Pancreas (tissue), 10 donors: ENCODE data around the gene NECTIN1. TPM values are rescaled to one million over a fixed set of nuclear protein-coding genes. Genes with fewer than 3 reads are reported as not detected.

Source experiments
- ATAC-seq, 4 donors: fragments of 200-7000 bp; cut with Tn5 transposase; one replicate each; pipeline versions ENCODE4 v1.8.0 to v1.9.1; 2020; ENCODE audit warnings: mild to moderate bottlenecking in 4 of 4, moderate library complexity in 4 of 4
- DNase-seq, 6 donors: peaks; one replicate each; pipeline ENCODE4 v3.0.0-alpha.2; 2020
- FAIRE-seq: peaks from 2 replicates; lab custom pipeline; 2012; peaks lifted over from hg19 to GRCh38; lab: Jason Lieb, UNC
- H3K27ac ChIP-seq, 4 donors: fragments of 200-600 bp; sonication (generic); 1 replicate in 3 of 4; 2 replicates in 1 of 4; pipeline versions ENCODE4 v1.5.0 to v1.8.0; 2020
- H3K27me3 ChIP-seq, 4 donors: fragments of 200-600 bp; one replicate each; pipeline ENCODE4 v1.8.0; 2021
- H3K36me3 ChIP-seq, 3 donors: fragments of 200-600 bp; sonication (generic) in 1 of 3; one replicate each; pipeline versions ENCODE4 v1.5.0 to v1.8.0; 2020 to 2021
- H3K4me1 ChIP-seq, 3 donors: fragments of 200-600 bp; one replicate each; pipeline ENCODE4 v1.8.0; 2021
- H3K4me3 ChIP-seq, 4 donors: fragments of 200-600 bp; sonication (generic) in 2 of 4; one replicate each; pipeline versions ENCODE4 v1.5.0 to v1.8.0; 2020 to 2021
- H3K9me3 ChIP-seq, 4 donors: fragments of 200-600 bp; one replicate each; pipeline ENCODE4 v1.8.0; 2021
- whole genome bisulfite sequencing, 2 donors: extraction: QIAGEN DNeasy Blood & Tissue Kit; methylation state at CpG; one replicate each; pipeline ENCODE4 v1.1.7; 2013; 5-methylcytosine and 5-hydroxymethylcytosine counted together
- intact Hi-C, 3 donors: fragments of 100-400 bp; cut with DNase I; formaldehyde crosslinking; loops; one replicate each; pipeline versions ENCODE4 v1.11.1 to v1.14.2; 2022
- polyA plus RNA-seq, 2 donors: library from polyadenylated mRNA; stranded (reverse); fragments of 200-250 nt; gene quantifications; one replicate each; pipeline ENCODE4 v1.2.3, GENCODE V29; 2013
- total RNA-seq, 6 donors: library from RNA; stranded (reverse); fragmentation: NEBNext Ultra II Directional in 4 of 6; extraction: Animal tissue kit (Norgen Biotek cat#: 25700) in 4 of 6; gene quantifications; one replicate each; pipeline versions ENCODE4 v1.2.1 to v1.2.4, GENCODE V29; 2021 to 2023
- TF ChIP-seq, protein P1 (sequence below), 4 donors: fragments of 200-600 bp; sonication (generic) in 3 of 4; IDR thresholded peaks; one replicate each; pipeline versions ENCODE4 v1.5.0 to v1.8.0; 2021; ENCODE audit warnings: antibody characterized with exemption in 4 of 4
- donor health status: healthy with polysubstance abuse.
- donor health status: DM: no; HTN: no; CAD: no; lungs with moderate emphysema.
- donor health status: DM: no; HTN: no; CAD: no.
- donor health status: control.
- donor health status: control.
- donor health status: Bipolar disorder and iron deficiency.
- donor health status: DM: yes; HTN: yes; CAD: no.
- donor health status: DM: no; HTN: no; CAD: no.
- donor health status: DM: no; HTN: no; CAD: no.
- donor health status: DM: yes; HTN: yes; CAD: no.

The NECTIN1 gene
- total and polyA plus RNA-seq, 8 donors, result 7.9 to 24.7 (median 19.0) TPM

DNA sequence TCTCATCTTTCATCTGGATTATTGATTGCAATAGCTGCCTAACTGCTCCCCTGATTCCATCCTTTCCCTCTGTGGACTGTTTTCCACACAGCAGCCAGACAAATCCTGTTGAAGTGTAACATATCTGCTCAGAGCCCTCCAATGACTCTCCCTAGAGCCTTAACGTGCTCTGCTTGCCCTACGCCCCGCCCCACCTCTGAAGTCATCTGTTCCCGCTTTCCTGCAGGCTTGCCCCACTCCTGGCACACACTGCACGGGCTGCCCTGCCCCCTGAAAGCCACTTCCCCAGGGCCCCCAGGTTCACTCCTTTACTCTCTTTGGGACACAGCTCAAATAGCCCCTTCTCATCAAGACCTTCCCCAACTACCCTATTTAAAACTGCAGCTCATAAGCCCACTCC is 59.5 kb downstream of the NECTIN1 start:
- Histone ChIP-seq H3K9me3 (no peaks in the 10 kb centered on the region), H3K4me1 (no peaks in the 10 kb centered on the region), H3K27ac (no peak overlapping the region), H3K27me3 (no peaks in the 10 kb centered on the region), H3K36me3 (peaks cover 0 to under 1% (median 0%) of the 10 kb centered on the region in 3 donors), H3K4me3 (no peak overlapping the region)
- FAIRE-seq (no peak), DNase-seq (no peak), ATAC-seq (no peak)
- 81 to 88% methylated on average over 5 of the region's 5 CpGs for WGBS, 2 donors
- TF ChIP-seq, protein P1, sequence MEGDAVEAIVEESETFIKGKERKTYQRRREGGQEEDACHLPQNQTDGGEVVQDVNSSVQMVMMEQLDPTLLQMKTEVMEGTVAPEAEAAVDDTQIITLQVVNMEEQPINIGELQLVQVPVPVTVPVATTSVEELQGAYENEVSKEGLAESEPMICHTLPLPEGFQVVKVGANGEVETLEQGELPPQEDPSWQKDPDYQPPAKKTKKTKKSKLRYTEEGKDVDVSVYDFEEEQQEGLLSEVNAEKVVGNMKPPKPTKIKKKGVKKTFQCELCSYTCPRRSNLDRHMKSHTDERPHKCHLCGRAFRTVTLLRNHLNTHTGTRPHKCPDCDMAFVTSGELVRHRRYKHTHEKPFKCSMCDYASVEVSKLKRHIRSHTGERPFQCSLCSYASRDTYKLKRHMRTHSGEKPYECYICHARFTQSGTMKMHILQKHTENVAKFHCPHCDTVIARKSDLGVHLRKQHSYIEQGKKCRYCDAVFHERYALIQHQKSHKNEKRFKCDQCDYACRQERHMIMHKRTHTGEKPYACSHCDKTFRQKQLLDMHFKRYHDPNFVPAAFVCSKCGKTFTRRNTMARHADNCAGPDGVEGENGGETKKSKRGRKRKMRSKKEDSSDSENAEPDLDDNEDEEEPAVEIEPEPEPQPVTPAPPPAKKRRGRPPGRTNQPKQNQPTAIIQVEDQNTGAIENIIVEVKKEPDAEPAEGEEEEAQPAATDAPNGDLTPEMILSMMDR (IDR thresholded peaks at IDR 0.05), result no peak
- intact Hi-C loops, result loop anchor here in 2 of 3 donors (5.0 to 10.0 kb wide), 2 partner anchors 345 to 438 kb away; no protein-coding TSS in a partner anchor

- intact Hi-C loops, result loop anchor here in 2 of 3 donors (5.0 to 10.0 kb wide), 2 partner anchors 346 to 439 kb away; no protein-coding TSS in a partner anchor
- no peak for FAIRE-seq
Observed at GRCh38 chr11:119668676-119669075, 60.3 kb downstream of the NECTIN1 start.

DNA sequence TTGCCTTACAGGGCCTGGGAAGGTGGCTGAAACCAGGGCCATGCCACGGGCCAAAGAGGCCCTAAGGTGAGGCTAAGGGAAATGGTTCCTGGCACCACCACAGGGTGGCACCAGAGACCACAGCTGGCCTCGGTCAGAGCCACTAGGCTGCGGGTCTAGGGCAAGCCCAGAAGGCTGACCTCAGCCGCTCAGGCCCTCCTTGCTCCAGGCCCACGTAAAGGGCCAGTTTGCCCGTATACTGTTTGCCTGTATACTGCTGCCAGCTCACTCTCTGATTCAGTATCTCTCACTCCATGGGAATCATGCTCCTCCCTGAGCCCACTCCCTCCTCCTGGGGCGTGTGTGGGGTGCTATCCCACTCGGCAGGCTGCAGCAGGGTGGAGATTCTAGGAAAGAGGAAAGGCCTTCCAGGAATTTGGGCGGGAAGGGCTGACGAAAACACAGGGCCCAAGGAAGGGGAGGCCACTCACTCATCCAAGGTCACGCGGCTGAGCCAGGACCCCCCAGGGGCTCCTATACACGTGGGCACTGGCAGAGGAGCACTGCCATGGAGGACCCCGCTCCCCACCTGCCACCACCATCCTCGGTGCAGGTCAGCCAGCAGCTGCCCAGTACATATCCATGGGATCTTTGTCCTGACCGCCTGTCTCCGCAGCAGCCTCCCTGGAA is 62.4 kb downstream of the NECTIN1 start:
- WGBS, 2 donors, result 47 to 48% methylated on average over 16 to 17 of the region's 17 CpGs
- DNase-seq (peak; percentile 70 to 93 (median 86)), FAIRE-seq (no peak), ATAC-seq (peak; percentile 80 to 93 (median 86))
- H3K36me3 ChIP-seq, result no peaks in the 10 kb centered on the region
- intact Hi-C loops, result loop anchor here in 2 of 3 donors (5.0 to 10.0 kb wide), 2 partner anchors 348 to 441 kb away; no protein-coding TSS in a partner anchor
- no peak overlapping the region for H3K4me3 ChIP-seq
- H3K4me1 ChIP-seq, result peaks cover 0 to 8% (median 4%) of the 10 kb centered on the region in 3 donors
- H3K9me3 ChIP-seq, result no peaks in the 10 kb centered on the region
- no peaks in the 10 kb centered on the region for H3K27me3 ChIP-seq
- TF ChIP-seq, protein P1 (IDR thresholded peaks at IDR 0.05), result peak; percentile 86 to 94 (median 92)
- no peak overlapping the region for H3K27ac ChIP-seq

More at GRCh38 chr11:119668676-119669075, 60.3 kb downstream of the NECTIN1 start:
- Histone ChIP-seq H3K27me3 (no peaks in the 10 kb centered on the region), H3K36me3 (no peaks in the 10 kb centered on the region), H3K9me3 (no peaks in the 10 kb centered on the region), H3K4me1 (peaks cover 0 to 3% (median 1%) of the 10 kb centered on the region in 3 donors), H3K27ac (no peak overlapping the region), H3K4me3 (no peak overlapping the region)
- 79 to 82% methylated on average over 1 of the region's 1 CpG for WGBS, 2 donors
- no peak for ATAC-seq
- TF ChIP-seq, protein P1 (IDR thresholded peaks at IDR 0.05), result no peak
- no peak for DNase-seq

GRCh38 chr11:119666061-119666460 is 62.9 kb downstream of the NECTIN1 start:
- intact Hi-C loops, result loop anchor here in 2 of 3 donors (5.0 to 10.0 kb wide), 2 partner anchors 349 to 441 kb away; no protein-coding TSS in a partner anchor
- no peak for ATAC-seq

More at GRCh38 chr11:119666061-119666460, 62.9 kb downstream of the NECTIN1 start:
- Histone ChIP-seq H3K27me3 (no peaks in the 10 kb centered on the region), H3K27ac (no peak overlapping the region), H3K36me3 (no peaks in the 10 kb centered on the region), H3K9me3 (no peaks in the 10 kb centered on the region), H3K4me3 (no peak overlapping the region), H3K4me1 (peaks cover 0 to 8% (median 4%) of the 10 kb centered on the region in 3 donors)
- DNase-seq (no peak), FAIRE-seq (no peak)
- WGBS, 2 donors, result 78 to 79% methylated on average over 10 of the region's 10 CpGs
- TF ChIP-seq, protein P1 (IDR thresholded peaks at IDR 0.05), result no peak
